Activated T-helper 1 cell treated with Interleukin-2 at 50 U/mL for 16 hours (primary cell): ENCODE data around the gene KRTAP5-3.

Experiments
- DNase-seq: peaks from one replicate; pipeline ENCODE4 v3.0.0-alpha.2; 2020; ENCODE audit warnings: low read depth

The KRTAP5-3 gene

GRCh38 chr11:1643146-1643690 is 35.0 kb upstream of the KRTAP5-3 start:
- DNase-seq, result no peak

GRCh38 chr11:1642288-1643145 is 34.3 kb upstream of the KRTAP5-3 start:
- no peak for DNase-seq

- DNase-seq, result no peak
Measured at GRCh38 chr11:1641096-1641495, 32.8 kb upstream of the KRTAP5-3 start.

GRCh38 chr11:1640076-1640946 is 32.0 kb upstream of the KRTAP5-3 start:
- no peak for DNase-seq

- no peak for DNase-seq
Measured at GRCh38 chr11:1639666-1640065, 31.4 kb upstream of the KRTAP5-3 start.

GRCh38 chr11:1639102-1639620 is 30.9 kb upstream of the KRTAP5-3 start:
- no peak for DNase-seq

GRCh38 chr11:1638344-1638743 is 30.1 kb upstream of the KRTAP5-3 start:
- no peak for DNase-seq

- no peak for DNase-seq
Measured at GRCh38 chr11:1637628-1638027, 29.4 kb upstream of the KRTAP5-3 start.

- DNase-seq, result no peak
Measured at GRCh38 chr11:1636291-1636950, 28.2 kb upstream of the KRTAP5-3 start.

GRCh38 chr11:1633864-1634263 is 25.6 kb upstream of the KRTAP5-3 start:
- no peak for DNase-seq

GRCh38 chr11:1632053-1632714 is 23.9 kb upstream of the KRTAP5-3 start:
- no peak for DNase-seq

- no peak for DNase-seq
Measured at GRCh38 chr11:1631066-1631568, 22.9 kb upstream of the KRTAP5-3 start.

GRCh38 chr11:1630271-1630670 is 22.0 kb upstream of the KRTAP5-3 start:
- no peak for DNase-seq

- DNase-seq, result no peak
Measured at GRCh38 chr11:1629326-1630185, 21.3 kb upstream of the KRTAP5-3 start, which contains the start of gene KRTAP5-5. Gene KRTAP5-5 (plus strand): TSS chr11:1629775. CDS start chr11:1629841, 66 bp downstream.

GRCh38 chr11:1628506-1629325 is 20.5 kb upstream of the KRTAP5-3 start:
- DNase-seq, result peak; percentile 42

- no peak for DNase-seq
Measured at GRCh38 chr11:1625541-1625940, 17.3 kb upstream of the KRTAP5-3 start.

- DNase-seq, result no peak
Measured at GRCh38 chr11:1624621-1625020, 16.4 kb upstream of the KRTAP5-3 start.

GRCh38 chr11:1623716-1624115 is 15.5 kb upstream of the KRTAP5-3 start:
- DNase-seq, result no peak

GRCh38 chr11:1622086-1622485 is 13.8 kb upstream of the KRTAP5-3 start, which contains the start of gene KRTAP5-4:
Gene KRTAP5-4 (minus strand): TSS chr11:1622138. CDS start chr11:1622093, 45 bp downstream.
- DNase-seq, result no peak
